Spleen (tissue), 7 donors: Measurements from ENCODE around the gene RBM15B.

Experiments
- POLR2A ChIP-seq, 3 donors: fragments of 450-650 bp; IDR thresholded peaks; one replicate each; pipeline ENCODE4 v1.5.1; 2017; ENCODE audit warnings: antibody characterized with exemption in 3 of 3, mild to moderate bottlenecking in 1 of 3
- POLR2AphosphoS5 ChIP-seq, 3 donors: sonication (generic); formaldehyde crosslinking; IDR thresholded peaks; one replicate each; pipeline ENCODE4 v1.5.1; 2017; ENCODE audit warnings: antibody characterized with exemption in 3 of 3
- TF ChIP-seq, protein P1 (sequence below), 11 experiments: fragments of 200-600 bp in 7 of 11; fragments of 450-650 bp in 4 of 11; sonication (generic) in 4 of 11; IDR thresholded peaks in 8 of 11; conservative IDR thresholded peaks in 3 of 11; 1 replicate in 7 of 11; 2 replicates in 4 of 11; pipeline versions ENCODE4 v1.4.0 to v1.8.0; 2016 to 2021; ENCODE audit warnings: antibody characterized with exemption in 11 of 11, inconsistent platforms in 4 of 11, mild to moderate bottlenecking in 1 of 11
- donor health status: DM: no; HTN: no; CAD: no; lungs with moderate emphysema.
- donor health status: DM: no; HTN: no; CAD: no.
- donor health status: DM: no; HTN: no; CAD: no.

GRCh38 chr3:51445544-51446280, 54.6 kb downstream of the RBM15B start:
- no peak for TF ChIP-seq POLR2AphosphoS5 (IDR thresholded peaks at IDR 0.05)
- TF ChIP-seq, protein P1, sequence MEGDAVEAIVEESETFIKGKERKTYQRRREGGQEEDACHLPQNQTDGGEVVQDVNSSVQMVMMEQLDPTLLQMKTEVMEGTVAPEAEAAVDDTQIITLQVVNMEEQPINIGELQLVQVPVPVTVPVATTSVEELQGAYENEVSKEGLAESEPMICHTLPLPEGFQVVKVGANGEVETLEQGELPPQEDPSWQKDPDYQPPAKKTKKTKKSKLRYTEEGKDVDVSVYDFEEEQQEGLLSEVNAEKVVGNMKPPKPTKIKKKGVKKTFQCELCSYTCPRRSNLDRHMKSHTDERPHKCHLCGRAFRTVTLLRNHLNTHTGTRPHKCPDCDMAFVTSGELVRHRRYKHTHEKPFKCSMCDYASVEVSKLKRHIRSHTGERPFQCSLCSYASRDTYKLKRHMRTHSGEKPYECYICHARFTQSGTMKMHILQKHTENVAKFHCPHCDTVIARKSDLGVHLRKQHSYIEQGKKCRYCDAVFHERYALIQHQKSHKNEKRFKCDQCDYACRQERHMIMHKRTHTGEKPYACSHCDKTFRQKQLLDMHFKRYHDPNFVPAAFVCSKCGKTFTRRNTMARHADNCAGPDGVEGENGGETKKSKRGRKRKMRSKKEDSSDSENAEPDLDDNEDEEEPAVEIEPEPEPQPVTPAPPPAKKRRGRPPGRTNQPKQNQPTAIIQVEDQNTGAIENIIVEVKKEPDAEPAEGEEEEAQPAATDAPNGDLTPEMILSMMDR (IDR thresholded peaks at IDR 0.05 in 8 of 11, conservative IDR thresholded peaks at IDR 0.05 in 3 of 11), result no peak
- TF ChIP-seq POLR2A (IDR thresholded peaks at IDR 0.05), result no peak
